IPS-18c (cell line): Measurements from ENCODE around the gene FSIP2.

Source experiments
- H3K4me3 ChIP-seq: 2 replicates; pipeline ENCODE4 v1.7.0; 2013; ENCODE audit warnings: low read depth, mild to moderate bottlenecking, low read length, moderate library complexity; ENCODE audit not compliant: insufficient read depth
- H3K9me3 ChIP-seq: one replicate; pipeline ENCODE4 v1.6.1; 2013; ENCODE audit warnings: mild to moderate bottlenecking, low read length, moderate library complexity; ENCODE audit not compliant: control insufficient read depth, insufficient read depth

The FSIP2 gene

GRCh38 chr2:185787227-185788145 lies 48.9 kb downstream of the FSIP2 start:
- Histone ChIP-seq H3K4me3 (no peak overlapping the region), H3K9me3 (no peaks in the 10 kb centered on the region)

GRCh38 chr2:185790361-185790760 lies 51.8 kb downstream of the FSIP2 start:
- Histone ChIP-seq H3K4me3 (no peak overlapping the region), H3K9me3 (no peaks in the 10 kb centered on the region)

DNA sequence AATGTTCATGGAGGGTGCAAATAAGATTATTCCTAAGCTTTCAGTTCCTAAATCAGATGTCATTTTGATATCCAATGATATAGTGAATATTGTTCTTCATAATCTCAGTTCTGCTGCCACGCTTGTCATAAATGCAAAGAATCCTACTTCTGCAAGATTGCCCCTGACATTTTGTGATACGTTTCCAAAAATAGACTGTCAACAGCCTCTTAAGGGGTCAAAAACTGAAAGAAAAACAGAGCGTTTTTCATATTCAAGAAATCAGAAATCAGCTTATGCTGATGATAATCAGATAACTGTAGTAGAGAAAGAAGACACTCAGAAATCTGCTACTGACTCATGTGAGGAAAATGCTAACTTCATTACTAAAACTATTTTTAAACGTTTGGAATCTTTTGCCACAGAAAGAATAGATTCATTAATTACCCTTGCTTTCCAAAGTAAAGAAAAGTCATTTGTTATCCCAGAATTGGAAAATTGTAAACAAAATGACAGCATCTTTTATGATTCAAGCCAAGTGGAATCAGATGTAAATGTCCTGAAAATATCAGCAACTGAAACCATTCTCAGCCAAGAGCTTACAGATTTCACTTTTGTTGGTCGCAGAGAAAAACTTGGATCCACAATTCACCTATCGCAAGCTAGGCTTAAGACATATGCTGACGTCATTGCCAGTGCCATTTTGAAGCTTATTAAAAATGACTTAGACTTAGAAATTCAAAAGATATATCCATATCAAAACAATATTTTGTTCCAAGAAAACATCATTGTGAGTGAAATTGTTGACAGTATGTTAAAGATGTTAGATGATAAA lies 55.1 kb downstream of the FSIP2 start:
- H3K9me3 ChIP-seq: no peaks in the 10 kb centered on the region

DNA sequence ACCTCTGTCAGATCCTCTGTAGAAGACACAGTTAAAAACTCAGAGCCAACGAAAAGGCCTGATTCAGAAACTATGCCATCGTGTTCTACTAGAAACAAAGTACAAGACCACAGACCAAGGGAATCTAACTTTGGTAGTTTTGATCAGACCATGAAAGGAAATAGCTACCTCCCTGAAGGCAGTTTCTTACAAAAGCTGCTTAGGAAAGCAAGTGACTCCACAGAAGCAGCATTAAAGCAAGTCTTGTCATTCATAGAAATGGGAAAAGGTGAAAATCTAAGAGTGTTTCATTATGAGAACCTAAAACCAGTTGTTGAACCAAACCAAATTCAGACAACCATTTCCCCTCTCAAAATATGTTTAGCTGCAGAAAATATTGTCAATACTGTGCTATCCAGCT lies 58.2 kb downstream of the FSIP2 start:
- H3K9me3 ChIP-seq: no peaks in the 10 kb centered on the region
- no peak overlapping the region for H3K4me3 ChIP-seq

More for the DNA sequence above, 55.1 kb downstream of the FSIP2 start:
- H3K4me3 ChIP-seq: no peak overlapping the region

- H3K4me3 ChIP-seq: no peak overlapping the region
These were observed 64.3 kb downstream of the FSIP2 start for GRCh38 chr2:185802926-185803325.

GRCh38 chr2:185806783-185807182 lies 68.2 kb downstream of the FSIP2 start:
- H3K4me3 ChIP-seq: no peak overlapping the region
- H3K9me3 ChIP-seq: no peaks in the 10 kb centered on the region

More at GRCh38 chr2:185802926-185803325, 64.3 kb downstream of the FSIP2 start:
- H3K9me3 ChIP-seq: no peaks in the 10 kb centered on the region

DNA sequence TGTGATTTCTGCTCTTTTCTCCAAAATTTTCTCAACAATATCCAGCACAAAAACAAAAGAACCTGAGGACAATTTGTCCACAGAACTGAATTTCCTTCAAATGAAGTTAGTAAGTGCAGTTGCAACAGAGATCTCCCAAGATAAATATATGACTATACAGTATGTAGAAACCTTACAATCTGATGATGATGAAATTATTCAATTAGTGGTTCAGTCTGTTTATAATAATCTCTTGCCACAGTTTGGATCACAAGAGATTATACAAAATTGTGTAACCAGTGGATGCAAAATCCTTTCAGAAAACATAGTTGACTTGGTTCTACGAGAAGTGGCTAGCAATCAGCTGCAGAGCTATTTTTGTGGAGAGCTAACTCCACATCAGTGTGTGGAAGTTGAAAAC lies 68.7 kb downstream of the FSIP2 start:
- Histone ChIP-seq H3K9me3 (no peaks in the 10 kb centered on the region), H3K4me3 (no peak overlapping the region)

- H3K9me3 ChIP-seq: no peaks in the 10 kb centered on the region
- H3K4me3 ChIP-seq: no peak overlapping the region; the same call in 1 of the 2 replicates
These were observed 73.0 kb downstream of the FSIP2 start for GRCh38 chr2:185811580-185811979.

- Histone ChIP-seq H3K4me3 (no peak overlapping the region), H3K9me3 (no peaks in the 10 kb centered on the region)
These were observed 75.1 kb downstream of the FSIP2 start for GRCh38 chr2:185813707-185814106.

- no peak overlapping the region for H3K4me3 ChIP-seq
- no peaks in the 10 kb centered on the region for H3K9me3 ChIP-seq
These were observed 79.4 kb downstream of the FSIP2 start for GRCh38 chr2:185817991-185818390.

GRCh38 chr2:185821467-185821866 lies 82.9 kb downstream of the FSIP2 start:
- Histone ChIP-seq H3K9me3 (no peaks in the 10 kb centered on the region), H3K4me3 (no peak overlapping the region)

- Histone ChIP-seq H3K9me3 (no peaks in the 10 kb centered on the region), H3K4me3 (no peak overlapping the region)
These were observed 85.2 kb downstream of the FSIP2 start for GRCh38 chr2:185823773-185824172.

- Histone ChIP-seq H3K9me3 (no peaks in the 10 kb centered on the region), H3K4me3 (no peak overlapping the region)
These were observed 87.0 kb downstream of the FSIP2 start for GRCh38 chr2:185825557-185825956.

- Histone ChIP-seq H3K4me3 (no peak overlapping the region), H3K9me3 (no peaks in the 10 kb centered on the region)
These were observed 89.7 kb downstream of the FSIP2 start for GRCh38 chr2:185828326-185828725.

GRCh38 chr2:185833864-185834263 lies 95.3 kb downstream of the FSIP2 start:
- Histone ChIP-seq H3K4me3 (no peak overlapping the region), H3K9me3 (no peaks in the 10 kb centered on the region)

- H3K9me3 ChIP-seq: no peaks in the 10 kb centered on the region
- no peak overlapping the region for H3K4me3 ChIP-seq
These were observed 97.4 kb downstream of the FSIP2 start for GRCh38 chr2:185835974-185836373.

GRCh38 chr2:185854885-185855284 lies 116.3 kb downstream of the FSIP2 start:
- H3K4me3 ChIP-seq: no peak overlapping the region
- no peaks in the 10 kb centered on the region for H3K9me3 ChIP-seq

- no peak overlapping the region for H3K4me3 ChIP-seq
- H3K9me3 ChIP-seq: no peaks in the 10 kb centered on the region
These were observed 119.1 kb downstream of the FSIP2 start for GRCh38 chr2:185857691-185858090.
